Renal pelvis (tissue), 4 donors: ENCODE data around the gene COL4A1. TPM values are rescaled to one million over a fixed set of nuclear protein-coding genes. Genes with fewer than 3 reads are reported as not detected.

ENCODE experiments used
- DNase-seq: peaks from one replicate; pipeline ENCODE4 v3.0.0-alpha.2; 2013
- polyA plus RNA-seq, 3 donors: library from polyadenylated mRNA; unstranded; fragments of 120-200 nt; gene quantifications; one replicate each; pipeline ENCODE4 v1.2.1, GENCODE V29; 2013; ENCODE audit not compliant: insufficient read length in 3 of 3

COL4A1 gene
- polyA plus RNA-seq, 3 donors: 465 to 569 (median 551) TPM

GRCh38 chr13:110298505-110299282, 8.3 kb downstream of the COL4A1 start:
- no peak for DNase-seq

- DNase-seq: no peak
Observed at GRCh38 chr13:110297766-110298504, 9.0 kb downstream of the COL4A1 start.

DNA sequence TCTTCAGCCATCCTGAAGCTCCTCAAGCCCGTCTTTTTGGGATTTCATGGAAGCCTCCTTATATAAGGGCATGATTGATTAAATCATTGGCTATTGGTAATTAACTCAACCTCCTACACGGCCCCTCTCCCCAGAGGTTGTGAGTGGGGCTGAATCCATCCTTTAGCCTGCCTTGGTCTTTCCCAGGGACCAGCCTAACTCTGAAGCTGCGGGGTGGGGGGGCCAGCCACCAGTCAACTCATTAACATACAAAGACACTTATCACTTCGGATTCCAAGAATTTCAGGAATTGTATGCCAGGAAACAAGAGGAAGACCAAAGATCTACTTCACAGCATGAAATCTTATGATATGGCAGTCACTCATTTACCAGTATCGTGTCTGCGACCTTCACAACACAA, 9.9 kb downstream of the COL4A1 start:
- DNase-seq: no peak

DNA sequence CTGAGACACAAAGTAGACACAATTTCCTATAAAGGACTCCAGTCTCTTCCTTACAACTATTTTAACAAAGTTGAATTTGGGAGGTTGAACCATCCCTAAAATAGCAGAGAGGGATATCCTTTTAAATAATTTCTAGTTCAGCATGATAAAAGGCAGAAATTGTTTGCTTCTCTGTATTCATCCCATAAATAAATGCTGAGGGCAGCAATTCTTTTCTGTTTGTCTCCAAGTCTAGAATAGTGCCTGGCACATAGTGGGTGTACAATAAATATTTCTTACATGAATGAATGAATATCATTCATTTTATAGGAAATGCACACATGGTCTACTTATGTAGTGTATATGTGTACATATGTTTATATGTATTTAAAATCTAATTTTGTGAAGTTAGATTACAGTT, 12.3 kb downstream of the COL4A1 start:
- DNase-seq: no peak

- DNase-seq: no peak
Observed at GRCh38 chr13:110294146-110294545, 12.8 kb downstream of the COL4A1 start.

- no peak for DNase-seq
Observed at GRCh38 chr13:110293649-110294048, 13.3 kb downstream of the COL4A1 start.

- no peak for DNase-seq
Observed at GRCh38 chr13:110293037-110293436, 13.9 kb downstream of the COL4A1 start.

DNA sequence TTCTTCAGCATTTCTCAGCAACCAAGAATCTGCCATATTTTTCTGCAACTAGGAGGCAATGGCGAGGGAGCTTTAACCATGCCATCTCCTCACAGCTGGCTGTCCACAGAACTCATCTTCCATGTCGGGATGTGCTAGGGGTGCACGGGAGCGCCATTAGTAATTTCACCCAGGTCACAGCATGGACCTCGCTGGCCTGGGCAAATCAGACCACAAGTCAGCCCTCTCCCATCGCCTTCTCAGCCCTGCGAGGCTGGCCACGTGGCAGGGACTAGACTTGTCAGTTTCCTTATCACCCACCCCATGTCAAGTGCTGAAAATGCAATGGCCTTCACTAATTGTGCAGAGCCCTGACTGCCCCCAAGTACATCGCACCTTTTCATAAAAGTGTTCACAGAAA, 15.7 kb downstream of the COL4A1 start:
- DNase-seq: no peak

- no peak for DNase-seq
Observed at GRCh38 chr13:110290826-110291225, 16.1 kb downstream of the COL4A1 start.

- no peak for DNase-seq
Observed at GRCh38 chr13:110290153-110290552, 16.8 kb downstream of the COL4A1 start.

- no peak for DNase-seq
Observed at GRCh38 chr13:110289661-110290060, 17.3 kb downstream of the COL4A1 start.

GRCh38 chr13:110289174-110289573, 17.8 kb downstream of the COL4A1 start:
- no peak for DNase-seq

- DNase-seq: no peak
Observed at GRCh38 chr13:110286833-110287819, 19.8 kb downstream of the COL4A1 start.

DNA sequence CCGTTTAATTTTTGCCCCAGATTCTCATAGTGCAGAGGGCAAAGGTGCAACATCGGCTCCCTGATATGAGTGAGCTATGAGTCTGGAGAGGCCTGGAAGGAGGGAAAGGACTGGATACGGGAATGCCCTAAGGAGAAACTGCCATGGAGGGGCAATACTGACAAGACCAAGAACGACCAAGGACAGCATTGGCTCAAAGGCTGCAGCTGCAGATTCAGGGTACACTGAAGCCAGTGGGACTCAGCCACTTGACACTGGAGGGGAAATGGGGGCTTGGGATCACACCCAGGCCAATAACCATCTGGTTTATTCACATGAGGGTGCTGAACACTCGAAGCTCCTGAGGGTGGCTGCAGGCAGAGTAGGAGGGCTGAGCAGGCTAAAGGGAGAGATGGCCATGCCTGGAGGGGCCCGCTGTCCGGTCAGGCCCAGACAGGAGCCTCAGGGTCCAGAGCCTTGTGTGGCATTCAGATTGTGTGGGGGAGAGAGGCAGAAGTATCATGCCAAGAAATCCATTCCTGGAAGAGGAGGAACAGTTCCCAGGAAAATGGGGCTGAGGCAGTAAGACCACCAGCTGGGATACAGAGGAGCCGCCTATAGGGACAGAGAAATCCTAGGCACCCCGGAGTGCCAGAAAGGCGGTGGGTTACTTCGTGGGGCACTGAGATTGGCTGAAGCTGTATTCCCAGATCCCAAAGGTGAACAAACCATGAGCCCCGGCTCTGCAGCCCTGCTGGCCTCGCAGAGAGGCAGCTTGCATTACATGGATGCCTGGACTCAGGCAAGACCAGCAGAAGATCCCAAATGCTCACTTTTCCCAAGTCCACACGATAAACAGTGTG, 20.7 kb downstream of the COL4A1 start:
- DNase-seq: no peak

DNA sequence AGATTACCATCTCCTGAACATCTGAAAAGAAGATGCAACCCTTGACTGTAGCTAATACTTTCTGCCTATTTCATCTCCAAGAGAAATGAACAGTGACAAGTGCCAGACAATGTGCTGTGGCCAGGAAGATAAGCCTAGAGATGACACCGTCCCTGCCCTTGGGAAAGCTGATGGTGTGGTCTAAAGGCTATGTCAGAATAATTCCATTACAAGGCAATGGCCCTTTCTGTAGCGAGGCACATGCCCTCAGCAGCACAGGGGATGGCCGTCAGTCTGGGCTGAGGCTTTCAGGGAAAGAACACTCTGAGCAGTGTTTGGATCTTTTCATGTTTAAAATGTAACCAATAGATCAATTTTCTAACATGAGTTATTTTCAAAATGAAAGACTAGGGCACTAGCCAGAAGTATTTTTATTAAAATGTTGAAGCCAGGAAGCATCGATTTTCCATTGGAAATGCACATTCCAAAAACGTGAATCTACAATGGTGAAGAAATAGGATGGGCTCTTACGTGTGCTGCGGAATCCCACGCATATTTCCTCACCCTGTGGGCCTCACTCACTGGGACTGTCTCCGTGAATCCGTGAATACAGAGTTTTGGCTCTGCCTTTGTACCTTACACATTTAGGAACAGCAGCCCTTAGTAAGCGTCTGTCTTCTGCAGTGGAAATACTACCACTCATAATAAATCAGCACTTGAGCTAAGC, 22.0 kb downstream of the COL4A1 start:
- no peak for DNase-seq

DNA sequence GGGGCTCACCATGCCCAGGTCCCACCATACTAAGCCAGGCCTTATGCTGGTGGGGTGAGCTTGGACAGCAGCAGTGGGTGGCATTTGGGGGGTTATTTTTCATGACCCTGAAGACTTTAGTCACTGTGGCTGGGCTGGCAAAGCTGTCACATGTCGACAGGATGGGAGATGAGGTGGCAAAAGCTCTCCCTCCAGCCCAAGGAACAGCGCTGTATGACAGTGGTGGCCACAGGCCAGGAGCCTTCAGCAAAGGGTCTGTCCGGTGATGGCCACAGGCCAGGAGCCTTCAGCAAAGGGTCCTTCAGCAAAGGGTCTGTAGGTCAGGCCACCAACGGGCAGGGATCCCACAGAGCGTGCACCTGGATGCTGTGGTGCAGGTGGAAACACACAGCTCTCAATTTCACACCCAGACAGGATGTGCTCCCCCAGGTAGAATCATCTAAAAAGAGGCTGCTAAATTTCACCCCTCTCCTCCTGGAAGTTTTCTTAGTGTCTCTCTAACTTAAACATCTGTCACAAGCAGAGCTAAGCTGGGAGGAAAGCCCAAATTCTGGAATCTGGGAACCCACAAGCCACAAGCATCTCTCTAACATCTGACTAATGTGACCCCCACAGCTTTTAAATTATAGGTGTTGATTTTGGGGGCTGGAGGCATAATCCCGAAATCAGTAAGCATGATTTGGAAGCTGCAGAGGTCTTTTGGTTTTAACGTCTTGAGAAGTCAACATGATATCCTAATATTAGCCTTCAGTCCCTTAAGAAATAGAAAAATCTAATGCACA, 23.0 kb downstream of the COL4A1 start:
- DNase-seq: no peak

GRCh38 chr13:110282316-110282841, 24.6 kb downstream of the COL4A1 start:
- no peak for DNase-seq

DNA sequence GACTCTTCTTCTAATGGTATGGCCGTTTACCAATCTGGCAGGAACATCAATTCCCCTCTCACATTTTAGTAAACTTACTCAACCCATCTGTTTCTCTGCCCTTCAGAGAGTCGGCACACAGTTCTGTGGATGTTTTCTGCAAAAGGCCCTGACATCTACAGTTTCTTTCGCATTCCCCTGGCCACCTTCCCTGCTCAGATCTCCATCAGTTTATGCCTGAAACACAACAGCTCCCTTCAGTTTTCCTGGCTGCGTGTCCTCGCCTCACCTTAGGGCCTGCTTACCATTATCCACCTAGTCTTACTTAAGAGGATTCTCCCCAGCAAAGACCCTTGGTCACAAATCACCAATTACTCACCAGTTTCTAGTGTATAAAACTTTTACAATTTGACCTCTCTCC, 25.2 kb downstream of the COL4A1 start:
- DNase-seq: no peak

GRCh38 chr13:110280985-110281688, 25.8 kb downstream of the COL4A1 start:
- DNase-seq: no peak
